NCI-H526 (cell line): ENCODE data around the gene SPACDR.
"Not testable (repeated sequence)": the region's sequence is repeated elsewhere in the genome, so short reads cannot be mapped to it uniquely, and the experiment has no call there.

ENCODE experiments used
- DNase-seq, 2 experiments: peaks; one replicate each; lab custom pipeline; 2025; lab: John Stamatoyannopoulos, UW

Gene SPACDR

GRCh38 chr7:100464210-100464660 is at the start of gene SPACDR:
Gene SPACDR, minus strand, starts transcription at chr7:100464260. Its CDS starts 235 bp downstream, at chr7:100464025.
- DNase-seq, result no peak

GRCh38 chr7:100513212-100513810 is 49.3 kb upstream of the SPACDR start:
- DNase-seq, result no peak

- no peak for DNase-seq
Measured at GRCh38 chr7:100510437-100511239, 46.6 kb upstream of the SPACDR start.

- DNase-seq, result no peak
Measured at GRCh38 chr7:100509231-100509630, 45.2 kb upstream of the SPACDR start.

- no peak for DNase-seq
Measured at GRCh38 chr7:100506356-100506923, 42.4 kb upstream of the SPACDR start.

GRCh38 chr7:100504887-100505611 is 41.0 kb upstream of the SPACDR start:
- DNase-seq, result no peak

GRCh38 chr7:100504031-100504430 is 40.0 kb upstream of the SPACDR start:
- not testable (repeated sequence) for DNase-seq

GRCh38 chr7:100500743-100501142 is 36.7 kb upstream of the SPACDR start:
- DNase-seq, result not testable (repeated sequence)

- no peak for DNase-seq
Measured at GRCh38 chr7:100496509-100496908, 32.4 kb upstream of the SPACDR start.

- DNase-seq, result peak; percentile 10 to 77
Measured at GRCh38 chr7:100493476-100494264, 29.6 kb upstream of the SPACDR start.

GRCh38 chr7:100492738-100493475 is 28.8 kb upstream of the SPACDR start:
- DNase-seq, result no peak

- no peak for DNase-seq
Measured at GRCh38 chr7:100491192-100491578, 27.1 kb upstream of the SPACDR start.

GRCh38 chr7:100490483-100491191 is 26.6 kb upstream of the SPACDR start:
- peak in 1 of 2 experiments; percentile 42 for DNase-seq

GRCh38 chr7:100489824-100490223 is 25.8 kb upstream of the SPACDR start:
- DNase-seq, result peak; percentile 99

- DNase-seq, result no peak
Measured at GRCh38 chr7:100489121-100489520, 25.1 kb upstream of the SPACDR start.

GRCh38 chr7:100488333-100489095 is 24.5 kb upstream of the SPACDR start:
- no peak for DNase-seq

GRCh38 chr7:100486753-100487446 is 22.8 kb upstream of the SPACDR start:
- DNase-seq, result peak; percentile 25 to 76

GRCh38 chr7:100486111-100486636 is 22.1 kb upstream of the SPACDR start:
- DNase-seq, result no peak

GRCh38 chr7:100485471-100485876 is 21.4 kb upstream of the SPACDR start:
- no peak for DNase-seq
